GM21381 (cell line): ENCODE results near the gene THY1.
"Not testable (repeated sequence)": the region's sequence is repeated elsewhere in the genome, so short reads cannot be mapped to it uniquely, and the experiment has no call there.

ENCODE experiments used
- ATAC-seq: cut with Tn5 transposase; IDR thresholded peaks from one replicate; pipeline ENCODE4 v1.9.1; 2021; ENCODE audit warnings: mild to moderate bottlenecking, moderate library complexity; ENCODE audit not compliant: unreplicated experiment

Gene THY1

GRCh38 chr11:119419834-119420492 lies 3.0 kb downstream of the THY1 start:
- ATAC-seq, result no peak

DNA sequence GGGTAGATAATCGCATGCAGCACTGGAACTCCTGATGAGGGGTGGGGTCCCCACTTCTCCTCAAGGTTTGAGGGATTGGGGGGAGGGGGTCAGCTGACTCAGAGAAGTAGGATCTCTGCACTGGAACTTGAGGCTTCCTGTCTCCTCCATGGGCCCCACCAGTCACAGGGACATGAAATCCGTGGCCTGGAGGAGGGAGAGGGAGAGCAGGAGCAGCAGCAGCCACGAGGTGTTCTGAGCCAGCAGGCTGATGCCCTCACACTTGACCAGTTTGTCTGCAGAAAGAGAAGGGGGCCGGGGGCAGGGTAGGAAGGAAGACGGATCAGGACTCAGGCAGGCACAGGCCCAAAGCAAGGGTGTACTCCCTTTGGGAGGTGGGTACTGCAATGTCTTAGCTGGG lies 3.7 kb downstream of the THY1 start:
- ATAC-seq, result no peak

GRCh38 chr11:119418759-119419158 lies 4.2 kb downstream of the THY1 start:
- ATAC-seq, result no peak

DNA sequence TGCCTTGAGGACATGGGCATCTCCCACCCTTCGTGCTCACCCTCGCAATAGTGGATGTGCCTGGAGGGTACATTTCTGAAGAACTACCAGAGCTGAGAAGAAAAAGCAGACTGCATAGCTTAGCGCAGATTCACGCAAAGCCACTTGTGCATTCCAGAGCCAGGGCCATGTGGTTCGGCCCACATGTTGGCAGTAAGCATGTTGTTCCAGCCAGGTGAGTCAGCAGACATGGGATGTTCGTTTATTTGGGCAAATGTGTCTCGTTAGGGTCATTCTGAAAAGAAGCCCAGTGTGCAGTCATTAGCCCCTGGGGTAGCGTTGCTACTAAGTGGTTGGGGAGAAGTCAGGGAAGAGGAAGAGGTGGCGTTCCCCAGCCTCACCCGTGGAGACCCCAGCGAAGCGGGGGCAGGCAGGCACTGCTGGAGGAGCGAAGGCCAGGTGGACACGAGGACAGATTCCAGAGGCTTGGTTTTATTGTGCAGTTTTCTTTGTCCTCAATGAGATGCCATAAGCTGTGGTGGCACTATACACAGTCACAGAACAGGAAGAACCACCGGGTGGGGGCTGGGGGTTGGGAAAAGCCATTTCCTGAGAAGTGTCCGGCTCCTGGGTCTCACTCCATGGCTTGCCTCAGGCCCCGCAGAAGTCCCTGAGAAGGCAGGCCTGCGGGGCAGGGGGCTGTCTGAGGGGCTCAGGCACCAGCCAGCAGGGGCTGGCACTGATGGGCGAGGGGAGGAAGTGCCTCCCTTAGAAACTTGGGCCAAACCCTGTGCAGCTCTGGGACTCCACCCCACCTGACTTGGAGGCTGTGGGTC lies 5.0 kb downstream of the THY1 start:
- no peak for ATAC-seq

DNA sequence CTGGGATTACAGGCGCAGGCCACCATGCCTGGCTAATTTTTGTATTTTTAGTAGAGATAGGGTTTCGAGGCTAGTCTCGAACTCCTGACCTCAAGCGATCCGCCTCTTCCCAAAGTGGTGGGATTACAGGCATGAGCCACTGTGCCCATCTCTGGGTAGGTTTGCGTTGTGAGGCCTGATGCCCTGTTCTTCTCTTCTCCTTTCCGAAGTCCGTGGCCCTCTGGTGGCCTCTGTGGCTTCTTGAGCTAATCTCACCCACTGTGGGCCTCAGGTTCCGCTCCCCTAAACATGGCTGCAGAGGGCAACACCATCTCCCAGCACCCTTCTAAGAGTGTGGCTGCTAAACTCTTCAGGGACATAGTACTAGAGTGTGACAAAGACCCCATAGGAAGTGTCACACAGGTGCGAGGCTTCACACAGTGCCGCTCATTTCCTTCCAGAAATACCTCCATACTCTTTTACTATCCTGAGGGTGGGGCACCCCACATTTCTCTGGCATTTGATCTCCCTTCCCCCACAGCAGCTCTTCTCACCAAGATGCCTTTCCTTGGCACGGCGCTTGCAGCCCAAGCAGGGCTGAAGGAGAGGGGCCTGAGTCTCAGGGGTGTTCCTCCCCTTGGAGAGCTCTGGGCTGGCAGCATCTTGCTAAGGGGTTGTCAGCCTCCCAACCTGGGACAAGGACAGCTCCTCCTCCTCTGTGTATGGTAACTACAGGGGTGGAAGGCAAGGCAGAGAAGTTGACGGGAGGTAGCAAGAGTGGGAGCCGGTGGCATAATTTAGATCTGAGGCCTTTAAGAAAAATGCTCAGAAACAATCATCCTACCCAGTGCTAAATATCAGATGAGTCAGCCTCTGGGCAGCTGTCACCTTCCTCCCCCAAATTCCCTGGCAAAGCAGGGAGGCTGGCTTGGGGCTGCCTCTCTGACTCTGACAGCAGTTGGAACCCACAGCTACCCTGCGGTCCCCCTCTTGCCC lies 6.1 kb downstream of the THY1 start:
- ATAC-seq, result no peak

- no peak for ATAC-seq
Observed at GRCh38 chr11:119415966-119416365, 7.0 kb downstream of the THY1 start.

GRCh38 chr11:119415517-119415916 lies 7.5 kb downstream of the THY1 start:
- ATAC-seq, result no peak

DNA sequence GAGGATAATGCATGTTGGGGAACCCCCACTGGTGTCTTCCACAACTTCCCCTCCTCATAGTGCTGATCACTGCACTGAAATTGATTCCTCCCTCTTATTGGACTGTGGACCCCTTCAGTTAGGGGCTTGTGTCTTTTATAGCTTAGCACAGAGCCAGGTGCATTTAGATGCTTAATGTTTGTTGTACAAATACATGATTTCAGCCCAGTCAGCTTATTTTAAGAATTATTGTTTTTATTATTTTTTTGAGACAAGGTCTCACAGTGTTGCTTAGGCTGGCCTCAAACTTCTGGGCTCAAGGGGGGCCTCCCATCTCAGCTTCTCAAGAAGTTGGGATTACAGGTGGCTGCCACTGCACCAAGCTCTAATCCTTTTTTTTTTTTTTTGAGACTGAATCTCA lies 8.2 kb downstream of the THY1 start:
- ATAC-seq, result no peak

- no peak for ATAC-seq
Observed at GRCh38 chr11:119414321-119414720, 8.7 kb downstream of the THY1 start.

DNA sequence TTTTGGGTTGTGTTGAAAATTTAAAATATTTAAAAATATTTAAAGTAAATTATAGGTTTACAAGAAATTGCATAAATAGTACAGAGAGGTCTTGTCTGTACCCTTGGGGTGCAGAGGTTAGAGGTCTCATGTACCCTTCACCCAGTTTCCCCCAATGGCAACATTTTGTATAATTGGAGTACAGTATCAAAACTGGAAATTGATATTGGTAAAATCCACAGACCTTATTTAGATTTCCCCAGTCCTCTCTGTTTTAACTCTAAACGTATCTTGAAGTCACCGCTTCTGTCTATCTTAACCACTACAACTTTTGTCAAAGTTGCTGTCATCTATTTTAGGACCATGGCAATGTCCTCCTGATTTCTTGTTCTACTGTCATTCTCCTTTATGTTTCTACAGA lies 10.9 kb downstream of the THY1 start:
- no peak for ATAC-seq

DNA sequence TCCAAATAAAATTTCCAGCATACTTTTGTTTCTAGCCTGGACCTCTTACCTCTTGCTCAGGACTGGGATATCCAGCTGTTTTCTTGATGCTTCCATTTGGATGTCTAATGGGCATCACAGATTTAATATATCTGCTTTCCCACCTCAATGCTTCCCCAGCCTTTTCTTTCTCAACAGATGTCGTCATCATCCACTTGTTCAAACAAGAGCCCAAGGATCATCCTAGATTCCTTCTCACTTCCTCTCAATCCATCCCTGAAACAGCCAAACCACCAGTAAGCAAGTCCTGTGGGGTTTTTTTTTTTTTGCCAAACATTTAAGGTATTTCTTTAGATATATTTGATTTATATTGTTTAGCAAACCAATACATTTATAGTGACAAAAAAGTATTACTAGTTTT lies 12.5 kb downstream of the THY1 start:
- no peak for ATAC-seq

GRCh38 chr11:119409731-119410130 lies 13.2 kb downstream of the THY1 start:
- ATAC-seq, result no peak

GRCh38 chr11:119406005-119406404 lies 17.0 kb downstream of the THY1 start:
- ATAC-seq, result no peak

DNA sequence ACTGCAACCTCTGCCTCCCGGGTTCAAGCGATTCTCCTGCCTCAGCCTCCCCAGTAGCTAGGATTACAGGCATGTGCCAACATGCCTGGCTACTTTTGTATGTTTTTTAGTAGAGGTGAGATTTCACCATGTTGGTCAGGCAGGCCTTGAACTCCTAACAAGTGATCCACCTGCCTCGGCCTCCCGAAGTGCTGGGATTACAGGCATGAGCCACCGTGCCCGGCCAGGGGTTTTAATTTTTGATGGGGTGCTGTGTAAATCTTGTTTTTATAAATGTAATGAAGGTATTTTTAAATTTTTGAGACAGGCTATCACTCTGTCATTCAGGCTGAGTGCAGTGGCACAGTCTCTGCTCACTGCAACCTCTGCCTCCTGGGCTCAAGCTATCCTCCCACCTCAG lies 17.5 kb downstream of the THY1 start:
- ATAC-seq, result not testable (repeated sequence)

DNA sequence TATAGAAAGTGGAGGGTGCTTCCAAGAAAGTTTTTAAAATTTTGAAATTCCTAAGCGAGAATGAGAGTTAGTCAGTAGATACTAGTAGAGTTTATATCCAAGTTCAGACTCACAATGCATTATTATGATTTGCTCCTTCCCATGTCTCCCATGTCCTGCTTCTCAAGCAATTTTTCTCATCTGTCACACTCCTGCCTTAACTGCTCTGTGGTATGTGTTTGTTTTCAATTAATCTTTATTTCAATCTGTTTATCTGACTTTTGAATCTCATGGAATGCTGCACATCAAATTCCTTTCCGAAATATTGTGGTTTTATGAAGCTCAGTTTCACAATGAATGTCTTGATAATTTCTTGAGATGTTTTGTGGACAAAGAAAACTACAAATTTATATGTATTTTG lies 18.1 kb downstream of the THY1 start:
- ATAC-seq, result no peak

GRCh38 chr11:119403021-119403420 lies 20.0 kb downstream of the THY1 start:
- ATAC-seq, result no peak

DNA sequence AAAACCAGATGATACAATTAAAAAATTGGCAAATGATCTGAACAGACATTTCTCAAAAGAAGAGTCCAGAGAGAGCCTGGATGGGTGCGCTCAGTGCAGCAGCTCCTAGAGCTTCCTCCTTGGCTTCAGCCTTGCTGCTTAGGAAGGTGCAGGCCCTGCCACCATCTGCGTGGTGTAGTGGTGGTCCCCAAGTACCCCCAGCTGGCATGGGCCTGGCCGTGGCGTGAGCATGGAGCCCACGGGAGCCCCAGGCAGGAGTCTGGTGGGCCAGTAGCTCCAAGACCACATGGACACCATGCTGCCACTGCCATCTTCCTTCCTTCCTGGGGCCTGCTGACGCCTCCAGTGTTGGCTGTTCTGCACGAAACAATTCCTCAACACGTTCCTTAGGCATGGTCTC lies 20.5 kb downstream of the THY1 start:
- ATAC-seq, result no peak

DNA sequence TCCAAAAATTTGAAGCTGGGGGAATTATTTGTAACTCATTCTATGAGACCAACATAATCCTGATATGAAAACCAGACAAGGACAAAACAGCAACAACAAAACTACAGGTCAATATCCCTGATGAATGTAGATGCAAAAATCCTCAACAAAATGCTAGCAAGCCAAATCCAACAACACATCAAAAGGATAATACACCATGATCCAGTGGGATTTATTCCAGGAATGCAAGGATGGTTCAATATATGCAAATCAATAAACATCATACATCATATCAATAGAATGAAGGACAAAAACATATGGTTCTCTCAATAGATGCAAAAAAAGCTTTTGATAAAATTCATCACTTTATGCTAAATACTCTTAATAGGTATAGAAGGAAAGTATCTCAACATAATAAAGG lies 22.1 kb downstream of the THY1 start:
- ATAC-seq, result no peak

DNA sequence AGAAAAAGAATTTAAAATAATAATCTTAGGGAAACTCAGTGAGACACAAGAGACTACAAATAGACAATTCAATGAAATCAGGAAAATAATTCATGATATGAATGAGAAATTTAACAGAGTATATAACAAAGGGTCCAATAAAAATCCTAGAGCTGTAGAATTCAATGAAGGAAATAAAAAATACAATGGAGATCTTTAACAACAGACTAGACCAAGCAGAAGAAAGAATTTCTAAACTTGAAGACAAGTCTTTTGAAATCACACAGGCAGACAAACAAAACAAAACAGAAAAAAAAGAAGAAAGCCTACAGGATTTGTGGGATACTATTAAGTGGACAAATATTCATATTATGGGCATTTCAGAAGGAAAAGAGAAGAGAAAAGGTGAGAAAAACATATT lies 25.2 kb downstream of the THY1 start:
- ATAC-seq, result no peak

- no peak for ATAC-seq
Observed at GRCh38 chr11:119396835-119397234, 26.1 kb downstream of the THY1 start.

DNA sequence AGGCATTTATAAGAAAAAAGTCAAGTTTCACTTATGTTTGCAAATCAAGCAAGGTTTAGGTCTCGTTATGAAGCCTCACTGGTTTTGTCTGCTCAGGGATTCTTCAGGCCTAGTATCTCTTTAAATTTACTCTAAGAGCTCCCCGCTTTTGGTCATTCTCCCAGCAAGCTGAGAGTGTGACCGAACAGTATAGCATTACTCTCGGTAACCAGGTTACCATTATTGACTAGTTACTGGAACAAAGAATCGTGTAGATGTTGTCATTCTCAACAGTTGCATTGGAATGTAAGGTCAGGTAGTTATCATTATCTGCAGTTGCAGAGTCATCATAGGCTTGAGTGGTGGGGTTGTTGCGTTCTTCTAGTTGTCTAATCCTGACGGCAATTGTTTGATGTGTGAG lies 31.7 kb downstream of the THY1 start:
- no peak for ATAC-seq
